HG02852 (cell line): ENCODE data around the gene NOS1AP.
"Not testable (repeated sequence)": the region's sequence is repeated elsewhere in the genome, so short reads cannot be mapped to it uniquely, and the experiment has no call there.

Experiments
- ATAC-seq: cut with Tn5 transposase; IDR thresholded peaks from one replicate; pipeline ENCODE4 v1.9.1; 2021; ENCODE audit warnings: mild to moderate bottlenecking, moderate library complexity; ENCODE audit not compliant: unreplicated experiment

Gene NOS1AP

DNA sequence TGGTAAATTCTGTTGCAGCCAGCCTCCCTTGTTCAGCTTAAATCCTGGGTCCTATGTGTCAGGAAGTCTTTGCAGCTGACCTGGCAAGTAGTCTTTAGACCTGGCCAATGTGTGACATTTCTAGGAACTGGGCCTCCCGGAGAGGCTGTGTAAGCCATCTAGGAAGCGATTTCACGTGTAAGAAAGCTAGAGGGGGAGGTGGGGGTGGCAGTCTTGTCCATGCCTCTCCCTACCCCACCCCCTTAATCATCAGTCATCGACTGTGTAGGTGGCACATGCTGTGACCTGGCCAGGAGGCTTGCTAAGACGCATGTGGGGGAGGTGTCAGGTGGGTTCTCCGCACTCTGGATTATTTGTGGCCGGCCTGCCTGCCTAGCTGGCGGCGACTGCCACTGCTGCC lies 320.5 kb downstream of the NOS1AP start:
- ATAC-seq, result no peak

GRCh38 chr1:162390396-162391185 lies 321.1 kb downstream of the NOS1AP start:
- ATAC-seq, result no peak

- no peak for ATAC-seq
Observed at GRCh38 chr1:162391790-162392563, 322.5 kb downstream of the NOS1AP start.

DNA sequence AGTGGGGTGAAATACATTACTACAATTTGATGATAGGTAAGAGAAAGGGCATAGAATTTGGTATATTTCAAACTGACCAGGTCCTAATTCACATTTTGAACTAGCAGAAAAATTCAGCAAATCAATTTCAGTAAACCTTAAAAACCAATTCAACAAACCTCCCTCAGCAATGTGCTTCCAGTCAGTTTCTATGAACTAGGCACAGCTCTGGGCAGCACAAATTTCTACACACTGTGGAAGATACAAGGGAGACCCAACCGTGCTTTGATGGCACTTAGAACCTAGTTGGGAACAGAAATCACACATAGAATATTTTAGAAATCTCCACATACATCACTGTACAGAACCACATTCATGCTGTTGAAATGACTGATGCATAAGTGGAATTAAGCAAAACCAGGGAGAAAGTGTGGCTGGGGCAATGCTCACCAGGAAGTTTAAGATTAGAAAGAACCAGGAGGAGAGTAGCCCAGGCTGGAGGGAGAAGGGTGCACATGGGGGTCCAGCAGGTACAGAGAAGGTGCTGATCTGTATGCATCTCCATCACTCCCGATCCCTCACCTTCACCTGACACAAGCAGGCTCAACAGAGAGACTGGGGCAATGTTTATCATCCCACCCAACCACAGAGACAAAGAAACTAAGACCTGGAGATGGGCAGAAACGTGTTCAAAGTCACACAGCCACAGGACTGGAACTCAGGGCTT lies 326.9 kb downstream of the NOS1AP start:
- ATAC-seq, result no peak

- no peak for ATAC-seq
Observed at GRCh38 chr1:162397039-162397448, 327.6 kb downstream of the NOS1AP start.

DNA sequence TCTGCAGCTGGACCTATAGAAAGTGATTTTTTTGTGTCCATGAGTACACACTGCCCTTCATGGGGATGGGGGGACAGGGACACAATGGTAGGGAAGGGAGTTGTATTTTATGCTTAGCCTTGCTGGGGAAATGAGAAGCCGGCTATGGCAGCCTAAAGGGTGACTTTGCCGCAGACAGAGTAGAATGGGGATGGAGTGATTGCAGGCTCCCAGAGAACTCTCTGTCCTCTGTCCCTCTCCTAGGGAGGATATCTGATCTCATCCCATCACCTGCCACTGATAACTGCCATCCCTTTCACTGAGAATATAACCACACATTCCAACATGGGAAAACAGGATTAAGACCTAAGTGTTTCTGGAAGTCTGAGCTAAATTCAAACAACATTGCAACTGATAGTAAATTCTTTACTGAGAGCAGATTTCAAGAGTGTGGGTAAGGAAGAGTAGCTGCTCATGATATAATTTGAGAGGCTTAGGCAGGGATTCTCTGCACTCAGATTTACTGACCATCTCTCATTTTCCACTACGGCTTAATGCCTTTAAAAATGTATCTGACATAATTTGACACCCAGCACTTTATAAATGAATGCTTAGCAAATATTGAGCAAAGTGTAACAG lies 328.6 kb downstream of the NOS1AP start:
- no peak for ATAC-seq

DNA sequence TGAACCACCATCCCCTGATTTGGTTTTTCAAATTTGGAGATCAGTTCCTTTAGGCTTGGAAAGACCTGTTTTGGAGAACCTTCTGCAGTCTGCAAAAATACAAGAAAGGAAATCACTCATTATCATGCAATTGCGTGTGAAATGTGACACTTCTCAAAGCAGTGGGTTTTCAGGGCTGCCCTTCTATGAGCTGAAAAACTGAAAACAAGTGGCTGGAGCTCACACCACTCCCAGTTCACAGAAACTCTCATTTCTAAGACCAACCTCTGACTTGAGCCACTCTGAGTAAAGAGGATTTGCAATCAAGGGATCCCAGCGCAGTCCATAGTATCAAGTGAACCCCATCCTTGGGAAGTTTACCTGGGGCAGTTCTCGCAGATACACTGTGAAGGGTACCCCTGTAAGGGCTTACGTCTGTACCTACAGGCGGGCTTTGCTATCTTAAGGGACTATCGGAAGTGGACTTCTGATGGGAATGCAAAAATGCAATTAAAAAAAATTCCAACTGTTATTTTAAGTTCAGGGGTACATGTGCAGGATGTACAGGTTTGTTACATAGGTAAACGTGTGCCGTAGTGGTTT lies 329.6 kb downstream of the NOS1AP start:
- no peak for ATAC-seq

- ATAC-seq, result no peak
Observed at GRCh38 chr1:162400790-162401355, 331.4 kb downstream of the NOS1AP start.

DNA sequence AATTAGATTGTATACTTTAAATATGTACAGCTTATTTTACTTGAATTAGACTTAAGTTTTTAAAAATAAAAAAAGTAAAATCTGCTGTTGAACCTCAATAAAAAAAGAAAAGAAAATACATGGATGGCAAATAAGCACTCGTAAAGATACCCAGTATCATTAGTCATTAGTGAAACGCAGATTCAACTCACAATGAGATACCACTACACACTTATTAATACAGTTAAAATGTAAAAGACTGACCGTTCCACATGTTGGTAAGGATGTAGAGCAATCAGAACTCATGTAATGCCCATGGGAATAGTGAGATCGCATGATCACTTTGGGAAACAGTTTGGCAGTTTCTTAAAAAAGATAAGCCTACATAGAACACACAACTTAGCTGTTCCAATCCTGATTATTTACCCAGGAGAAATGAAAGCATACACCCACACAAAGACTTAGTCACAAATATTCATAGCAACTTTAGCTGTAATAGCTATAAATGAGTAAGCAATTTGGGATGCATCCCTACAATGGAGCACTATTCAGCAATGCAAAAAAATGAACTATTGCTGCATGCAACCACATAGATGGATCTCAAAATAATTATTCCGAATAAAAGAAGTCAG lies 335.2 kb downstream of the NOS1AP start:
- no peak for ATAC-seq

- ATAC-seq, result no peak
Observed at GRCh38 chr1:162405800-162406199, 336.3 kb downstream of the NOS1AP start.

DNA sequence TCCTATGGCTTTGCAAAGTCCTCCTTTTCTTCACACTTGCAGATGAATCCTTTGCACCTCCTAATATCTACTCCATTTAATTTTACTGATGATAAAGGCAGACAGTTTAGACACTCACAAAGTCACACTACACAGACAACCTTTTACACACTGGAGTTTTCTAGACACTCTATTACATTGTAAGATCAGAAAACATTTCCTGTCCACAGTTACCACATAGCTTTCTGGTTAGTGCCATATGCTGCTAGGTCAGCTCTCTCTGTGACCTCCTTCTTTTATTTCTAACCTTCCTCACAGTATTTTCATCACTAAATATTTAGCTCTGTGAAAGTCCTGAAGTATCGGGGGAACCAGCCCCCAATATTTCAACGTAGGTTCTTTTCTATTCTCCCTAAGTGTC lies 337.3 kb downstream of the NOS1AP start:
- ATAC-seq, result no peak

DNA sequence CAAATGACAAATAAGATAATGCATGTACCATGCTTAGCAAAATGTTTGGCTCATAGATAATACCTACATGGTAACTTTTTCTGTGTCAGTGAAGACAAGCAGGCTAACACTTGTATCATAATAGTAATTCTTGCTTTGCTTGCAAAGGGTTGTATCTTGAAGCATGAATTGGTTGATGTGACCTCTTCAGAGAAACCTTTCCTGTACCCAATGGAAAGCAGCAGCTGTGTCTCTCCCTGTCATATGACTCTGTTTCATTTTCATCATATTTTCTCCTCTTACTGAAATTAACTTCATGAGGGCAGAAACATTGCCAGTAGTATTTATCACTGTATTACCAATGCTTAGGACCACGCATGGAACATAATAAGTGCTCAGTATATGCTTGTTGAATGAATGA lies 338.0 kb downstream of the NOS1AP start:
- ATAC-seq, result no peak

- no peak for ATAC-seq
Observed at GRCh38 chr1:162412002-162412401, 342.5 kb downstream of the NOS1AP start, which contains the start of gene SH2D1B. Gene SH2D1B (minus strand): TSS chr1:162412136. CDS start chr1:162412016, 120 bp downstream.

- no peak for ATAC-seq
Observed at GRCh38 chr1:162416215-162416614, 346.7 kb downstream of the NOS1AP start.

- ATAC-seq, result no peak
Observed at GRCh38 chr1:162416909-162417308, 347.4 kb downstream of the NOS1AP start.

- no peak for ATAC-seq
Observed at GRCh38 chr1:162417650-162418049, 348.2 kb downstream of the NOS1AP start.

- ATAC-seq, result not testable (repeated sequence)
Observed at GRCh38 chr1:162418584-162418983, 349.1 kb downstream of the NOS1AP start.

DNA sequence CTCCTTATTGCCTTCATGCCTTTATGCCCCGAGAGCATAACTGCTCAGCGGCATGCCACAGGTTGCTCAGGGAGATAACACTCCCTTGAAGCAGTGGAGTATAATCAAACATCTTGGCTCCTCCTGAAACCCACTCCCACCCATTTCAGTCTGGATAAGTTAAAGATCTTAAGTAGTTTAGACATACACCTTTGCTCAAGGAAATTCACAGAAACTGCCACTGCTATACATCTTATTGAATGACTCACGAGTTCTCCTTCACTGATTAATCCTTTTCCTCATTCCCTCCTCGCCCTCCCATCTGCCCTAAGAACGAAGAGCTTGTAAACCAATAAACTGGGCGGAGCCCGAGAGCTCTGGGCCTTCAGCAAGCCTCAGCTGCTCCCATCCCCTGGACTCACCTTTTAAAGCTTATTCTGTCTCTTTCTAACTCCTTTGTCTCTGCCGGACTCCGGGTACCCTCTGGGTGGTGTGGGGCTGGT lies 350.0 kb downstream of the NOS1AP start:
- not testable (repeated sequence) for ATAC-seq
